ENCODE data around the gene TAS1R2.
"Not testable (repeated sequence)": the region's sequence is repeated elsewhere in the genome, so short reads cannot be mapped to it uniquely, and the experiment has no call there.

TAS1R2 gene

DNA sequence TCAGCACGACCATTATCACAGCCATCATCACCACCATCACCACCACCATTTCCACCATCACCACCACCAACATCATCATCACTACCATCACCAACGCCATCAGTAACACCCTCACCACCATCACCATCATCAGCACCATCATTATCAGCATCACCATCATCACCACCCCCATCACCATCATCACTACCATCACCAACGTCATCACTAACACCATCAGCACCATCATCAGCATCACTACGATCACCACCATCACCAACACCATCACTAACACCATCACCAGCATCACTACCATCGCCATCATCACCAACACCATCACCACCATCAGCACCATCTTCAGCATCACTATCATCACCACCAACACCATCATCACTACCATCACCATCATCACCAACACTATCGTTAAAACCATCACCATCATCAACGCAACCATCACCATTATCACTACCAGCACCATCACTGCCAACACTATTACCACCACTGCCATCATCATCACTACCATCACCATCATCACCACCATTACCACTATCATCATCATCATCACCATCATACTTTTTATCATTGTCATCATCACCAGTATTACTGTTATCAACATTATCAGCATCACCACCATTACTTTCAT lies 1.3 kb downstream of the TAS1R2 start:
- no peaks in the 10 kb centered on the region for H3K4me1 ChIP-seq (ENCODE audit: control insufficient read depth in 5 of 5, insufficient read depth in 5 of 5, low read length in 5 of 5)
- no peak overlapping the region for H3K9ac ChIP-seq (ENCODE audit: low read length in 5 of 5)
- no peak overlapping the region for H3K27ac ChIP-seq (ENCODE audit: low read depth, low read length)
- H3K9me3 ChIP-seq (ENCODE audit: control insufficient read depth in 5 of 5, low read length in 5 of 5), result peaks cover 0 to 4% (median 0%) of the 10 kb centered on the region in 5 donors
- no peaks in the 10 kb centered on the region for H3K36me3 ChIP-seq (ENCODE audit: control insufficient read depth in 5 of 5, insufficient read depth in 5 of 5, low read length in 5 of 5)
- peaks cover 3 to 13% (median 5%) of the 10 kb centered on the region in 5 donors for H3K27me3 ChIP-seq (ENCODE audit: control insufficient read depth in 5 of 5, insufficient read depth in 4 of 5, low read length in 5 of 5)
- H3K4me3 ChIP-seq (ENCODE audit: low read depth in 1 of 5, low read length in 5 of 5), result no peak overlapping the region

DNA sequence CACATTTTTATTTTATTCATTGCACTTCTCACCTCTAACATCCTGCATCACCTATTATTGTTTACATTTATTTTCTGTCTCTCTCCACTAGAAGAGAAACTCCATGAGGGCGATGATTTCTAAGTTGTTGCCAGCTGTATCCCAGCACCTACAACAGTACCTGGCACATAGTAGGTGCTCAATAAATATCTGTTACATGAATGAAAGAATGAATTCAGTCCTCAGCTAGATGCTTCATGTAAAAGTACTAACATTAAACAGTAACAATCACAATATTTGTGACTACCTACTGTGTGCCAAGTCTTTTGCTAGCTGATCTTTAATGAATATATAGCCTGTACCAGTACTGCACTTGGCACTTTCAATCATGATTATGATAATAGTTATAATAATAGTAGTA lies 3.0 kb downstream of the TAS1R2 start:
- H3K27me3 ChIP-seq (ENCODE audit: control insufficient read depth in 5 of 5, insufficient read depth in 4 of 5, low read length in 5 of 5), result peaks cover 5 to 23% (median 9%) of the 10 kb centered on the region in 5 donors
- peaks cover 0 to 4% (median 0%) of the 10 kb centered on the region in 5 donors for H3K9me3 ChIP-seq (ENCODE audit: control insufficient read depth in 5 of 5, low read length in 5 of 5)
- H3K4me1 ChIP-seq (ENCODE audit: control insufficient read depth in 5 of 5, insufficient read depth in 5 of 5, low read length in 5 of 5), result no peaks in the 10 kb centered on the region
- H3K36me3 ChIP-seq (ENCODE audit: control insufficient read depth in 5 of 5, insufficient read depth in 5 of 5, low read length in 5 of 5), result no peaks in the 10 kb centered on the region
- H3K4me3 ChIP-seq (ENCODE audit: low read depth in 1 of 5, low read length in 5 of 5), result no peak overlapping the region
- H3K27ac ChIP-seq (ENCODE audit: low read depth, low read length), result no peak overlapping the region
- no peak overlapping the region for H3K9ac ChIP-seq (ENCODE audit: low read length in 5 of 5)

DNA sequence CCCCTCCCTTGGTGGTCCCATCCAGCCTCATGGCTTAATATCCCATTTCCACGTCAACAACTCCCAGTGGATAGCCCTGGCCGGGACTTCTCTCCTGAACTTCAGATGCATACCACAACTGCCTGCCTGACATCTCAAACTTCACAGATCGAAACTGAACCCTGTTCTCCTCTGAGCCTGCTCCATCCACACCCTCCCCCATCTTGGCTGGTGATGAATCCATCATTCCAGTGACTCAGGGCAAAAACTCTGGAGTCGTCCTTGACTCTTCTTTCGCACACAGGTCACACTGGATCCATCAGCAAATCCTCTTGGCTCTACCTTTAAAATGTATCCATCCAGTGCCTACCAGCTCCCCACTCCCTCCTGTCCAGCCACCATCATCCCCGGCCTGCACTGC lies 3.9 kb downstream of the TAS1R2 start:
- H3K9me3 ChIP-seq (ENCODE audit: control insufficient read depth in 5 of 5, low read length in 5 of 5), result peaks cover 0 to 4% (median 0%) of the 10 kb centered on the region in 5 donors
- H3K4me1 ChIP-seq (ENCODE audit: control insufficient read depth in 5 of 5, insufficient read depth in 5 of 5, low read length in 5 of 5), result no peaks in the 10 kb centered on the region
- H3K9ac ChIP-seq (ENCODE audit: low read length in 5 of 5), result no peak overlapping the region
- H3K27me3 ChIP-seq (ENCODE audit: control insufficient read depth in 5 of 5, insufficient read depth in 4 of 5, low read length in 5 of 5), result peaks cover 6 to 23% (median 9%) of the 10 kb centered on the region in 5 donors
- H3K4me3 ChIP-seq (ENCODE audit: low read depth in 1 of 5, low read length in 5 of 5), result no peak overlapping the region
- H3K27ac ChIP-seq (ENCODE audit: low read depth, low read length), result no peak overlapping the region
- H3K36me3 ChIP-seq (ENCODE audit: control insufficient read depth in 5 of 5, insufficient read depth in 5 of 5, low read length in 5 of 5), result no peaks in the 10 kb centered on the region

DNA sequence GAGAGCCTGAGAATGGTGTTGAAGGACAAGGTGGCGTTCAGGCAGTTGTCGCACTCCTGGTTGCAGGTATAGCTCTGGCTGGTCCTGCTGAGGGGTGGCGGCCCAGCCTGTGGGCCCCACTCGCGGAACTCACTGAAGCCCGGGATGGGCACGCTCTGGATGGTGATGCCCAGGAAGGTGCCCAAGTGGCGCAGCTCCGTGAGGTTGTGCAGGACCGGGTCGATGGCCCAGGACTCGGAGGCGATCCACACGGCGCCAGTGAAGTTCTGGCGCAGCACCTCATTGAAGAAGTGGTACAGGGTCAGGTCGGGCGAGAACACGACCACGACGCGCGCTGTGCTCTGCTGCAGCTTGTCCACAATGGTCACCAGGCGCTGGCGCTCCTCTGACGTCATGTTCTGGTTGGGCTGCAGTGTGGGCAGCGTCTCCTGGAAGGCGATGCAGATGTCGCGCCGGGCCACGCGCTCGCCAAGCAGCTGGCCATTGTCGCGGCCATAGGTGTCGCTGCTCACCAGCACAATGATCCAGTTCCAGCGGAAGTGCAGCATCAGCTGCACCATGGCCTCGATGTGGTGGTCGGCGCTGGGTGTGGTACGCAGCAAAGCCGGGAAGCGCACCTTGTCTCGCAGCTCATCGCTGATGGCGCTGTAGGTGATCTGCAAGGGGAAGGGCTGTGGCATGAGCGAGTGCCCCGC lies 5.0 kb downstream of the TAS1R2 start:
- peaks cover 0 to 4% (median 0%) of the 10 kb centered on the region in 5 donors for H3K9me3 ChIP-seq (ENCODE audit: control insufficient read depth in 5 of 5, low read length in 5 of 5)
- H3K27ac ChIP-seq (ENCODE audit: low read depth, low read length), result no peak overlapping the region
- peaks cover 6 to 28% (median 9%) of the 10 kb centered on the region in 5 donors for H3K27me3 ChIP-seq (ENCODE audit: control insufficient read depth in 5 of 5, insufficient read depth in 4 of 5, low read length in 5 of 5)
- no peaks in the 10 kb centered on the region for H3K4me1 ChIP-seq (ENCODE audit: control insufficient read depth in 5 of 5, insufficient read depth in 5 of 5, low read length in 5 of 5)
- no peaks in the 10 kb centered on the region for H3K36me3 ChIP-seq (ENCODE audit: control insufficient read depth in 5 of 5, insufficient read depth in 5 of 5, low read length in 5 of 5)
- H3K9ac ChIP-seq (ENCODE audit: low read length in 5 of 5), result no peak overlapping the region
- no peak overlapping the region for H3K4me3 ChIP-seq (ENCODE audit: low read depth in 1 of 5, low read length in 5 of 5)

DNA sequence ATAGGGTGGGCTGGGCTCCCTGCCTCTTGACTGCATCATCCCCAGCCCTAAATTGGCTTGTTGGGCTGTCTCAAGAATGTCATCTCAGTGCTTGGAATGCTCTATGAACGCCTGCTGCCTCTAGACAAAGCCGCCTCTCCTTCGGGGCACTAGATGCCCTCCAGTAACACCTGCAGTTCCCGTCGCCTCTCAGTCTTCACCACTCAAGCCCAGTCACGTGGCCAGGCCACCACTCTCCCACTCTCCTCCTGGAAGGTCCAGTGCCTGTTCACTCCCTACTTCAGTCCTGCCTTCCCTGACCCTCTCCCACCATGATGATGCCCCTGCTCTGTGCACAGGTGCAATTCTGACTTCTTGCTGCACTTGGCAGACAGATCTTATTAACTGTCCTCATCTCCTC lies 7.0 kb downstream of the TAS1R2 start:
- H3K4me3 ChIP-seq (ENCODE audit: low read depth in 1 of 5, low read length in 5 of 5), result no peak overlapping the region
- H3K27me3 ChIP-seq (ENCODE audit: control insufficient read depth in 5 of 5, insufficient read depth in 4 of 5, low read length in 5 of 5), result peaks cover 3 to 23% (median 9%) of the 10 kb centered on the region in 5 donors
- no peaks in the 10 kb centered on the region for H3K9me3 ChIP-seq (ENCODE audit: control insufficient read depth in 5 of 5, low read length in 5 of 5)
- no peak overlapping the region for H3K9ac ChIP-seq (ENCODE audit: low read length in 5 of 5)
- H3K27ac ChIP-seq (ENCODE audit: low read depth, low read length), result no peak overlapping the region
- no peaks in the 10 kb centered on the region for H3K4me1 ChIP-seq (ENCODE audit: control insufficient read depth in 5 of 5, insufficient read depth in 5 of 5, low read length in 5 of 5)
- no peaks in the 10 kb centered on the region for H3K36me3 ChIP-seq (ENCODE audit: control insufficient read depth in 5 of 5, insufficient read depth in 5 of 5, low read length in 5 of 5)

DNA sequence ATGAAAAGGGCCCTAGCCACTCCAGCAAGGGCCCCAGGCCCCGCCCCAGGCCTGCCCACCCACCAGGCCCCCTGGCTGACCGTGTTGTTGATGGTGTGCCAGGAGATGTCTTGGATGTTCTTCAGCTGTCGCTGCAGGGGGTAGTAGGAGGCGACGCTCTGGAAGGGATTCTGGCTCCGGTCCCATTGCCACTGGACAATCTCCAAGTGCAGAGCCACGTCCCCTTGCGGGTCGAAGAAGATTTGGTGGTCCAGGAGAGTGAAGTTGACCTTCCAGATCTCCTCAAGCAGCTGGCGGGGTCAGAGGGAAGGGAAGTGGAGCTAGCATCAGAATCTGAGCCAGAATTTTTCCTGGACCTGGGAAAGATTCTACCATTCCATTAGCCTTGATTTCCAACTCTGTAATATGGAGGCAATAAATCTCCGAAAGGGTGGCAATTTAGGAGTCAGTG lies 10.2 kb downstream of the TAS1R2 start:
- Histone ChIP-seq H3K27ac (ENCODE audit: low read depth, low read length) (no peak overlapping the region), H3K36me3 (ENCODE audit: control insufficient read depth in 5 of 5, insufficient read depth in 5 of 5, low read length in 5 of 5) (no peaks in the 10 kb centered on the region), H3K4me3 (ENCODE audit: low read depth in 1 of 5, low read length in 5 of 5) (no peak overlapping the region), H3K27me3 (ENCODE audit: control insufficient read depth in 5 of 5, insufficient read depth in 4 of 5, low read length in 5 of 5) (peaks cover 3 to 17% (median 6%) of the 10 kb centered on the region in 5 donors), H3K9ac (ENCODE audit: low read length in 5 of 5) (no peak overlapping the region), H3K9me3 (ENCODE audit: control insufficient read depth in 5 of 5, low read length in 5 of 5) (peaks cover 0 to 6% (median 4%) of the 10 kb centered on the region in 5 donors), H3K4me1 (ENCODE audit: control insufficient read depth in 5 of 5, insufficient read depth in 5 of 5, low read length in 5 of 5) (no peaks in the 10 kb centered on the region)

DNA sequence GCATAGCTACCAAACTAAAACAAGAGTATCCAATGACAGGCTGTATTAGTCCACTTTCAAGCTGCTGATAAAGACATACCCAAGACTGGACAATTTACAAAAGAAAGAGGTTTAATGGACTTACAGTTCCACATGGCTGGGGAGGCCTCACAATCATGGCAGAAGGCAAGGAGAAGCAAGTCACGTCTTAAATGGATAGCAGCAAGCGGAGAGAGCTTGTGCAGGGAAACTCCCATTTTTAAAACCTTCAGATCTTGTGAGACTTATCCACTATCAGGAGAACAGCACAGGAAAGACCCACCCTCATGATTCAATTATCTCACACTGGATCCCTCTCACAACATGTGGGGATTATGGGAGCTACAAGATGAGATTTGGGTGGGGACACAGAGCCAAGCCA lies 11.7 kb downstream of the TAS1R2 start:
- not testable (repeated sequence) for H3K9me3 ChIP-seq (ENCODE audit: control insufficient read depth in 5 of 5, low read length in 5 of 5); H3K36me3 ChIP-seq (ENCODE audit: control insufficient read depth in 5 of 5, insufficient read depth in 5 of 5, low read length in 5 of 5); H3K4me3 ChIP-seq (ENCODE audit: low read depth in 1 of 5, low read length in 5 of 5); H3K27ac ChIP-seq (ENCODE audit: low read depth, low read length); H3K9ac ChIP-seq (ENCODE audit: low read length in 5 of 5); H3K4me1 ChIP-seq (ENCODE audit: control insufficient read depth in 5 of 5, insufficient read depth in 5 of 5, low read length in 5 of 5)
- peaks cover 3 to 17% (median 6%) of the 10 kb centered on the region in 5 donors for H3K27me3 ChIP-seq (ENCODE audit: control insufficient read depth in 5 of 5, insufficient read depth in 4 of 5, low read length in 5 of 5)

DNA sequence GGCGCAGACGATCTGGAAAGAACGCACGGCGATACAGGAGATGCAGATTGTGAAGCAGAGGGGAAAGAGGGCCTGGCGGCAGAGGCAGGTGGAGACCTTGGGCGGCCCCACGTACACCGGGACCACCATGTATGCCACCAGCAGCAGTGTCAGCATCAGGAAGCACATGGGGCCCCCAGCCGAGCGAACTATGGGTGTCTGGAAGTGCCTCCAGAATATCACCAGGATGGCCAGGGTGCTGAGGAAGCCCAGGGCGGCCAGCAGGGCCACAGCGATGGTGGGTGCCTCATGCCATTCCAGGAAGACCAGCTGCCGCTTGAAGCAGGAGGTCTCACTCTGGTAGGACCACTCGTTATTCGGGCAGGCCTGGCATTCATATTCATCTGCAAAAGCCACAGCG lies 19.3 kb downstream of the TAS1R2 start:
- H3K27me3 ChIP-seq (ENCODE audit: control insufficient read depth in 5 of 5, insufficient read depth in 4 of 5, low read length in 5 of 5), result peaks cover 6 to 28% (median 14%) of the 10 kb centered on the region in 5 donors
- H3K9ac ChIP-seq (ENCODE audit: low read length in 5 of 5), result no peak overlapping the region
- H3K36me3 ChIP-seq (ENCODE audit: control insufficient read depth in 5 of 5, insufficient read depth in 5 of 5, low read length in 5 of 5), result no peaks in the 10 kb centered on the region
- no peaks in the 10 kb centered on the region for H3K4me1 ChIP-seq (ENCODE audit: control insufficient read depth in 5 of 5, insufficient read depth in 5 of 5, low read length in 5 of 5)
- peaks cover 3 to 15% (median 10%) of the 10 kb centered on the region in 5 donors for H3K9me3 ChIP-seq (ENCODE audit: control insufficient read depth in 5 of 5, low read length in 5 of 5)
- H3K27ac ChIP-seq (ENCODE audit: low read depth, low read length), result no peak overlapping the region
- no peak overlapping the region for H3K4me3 ChIP-seq (ENCODE audit: low read depth in 1 of 5, low read length in 5 of 5)

DNA sequence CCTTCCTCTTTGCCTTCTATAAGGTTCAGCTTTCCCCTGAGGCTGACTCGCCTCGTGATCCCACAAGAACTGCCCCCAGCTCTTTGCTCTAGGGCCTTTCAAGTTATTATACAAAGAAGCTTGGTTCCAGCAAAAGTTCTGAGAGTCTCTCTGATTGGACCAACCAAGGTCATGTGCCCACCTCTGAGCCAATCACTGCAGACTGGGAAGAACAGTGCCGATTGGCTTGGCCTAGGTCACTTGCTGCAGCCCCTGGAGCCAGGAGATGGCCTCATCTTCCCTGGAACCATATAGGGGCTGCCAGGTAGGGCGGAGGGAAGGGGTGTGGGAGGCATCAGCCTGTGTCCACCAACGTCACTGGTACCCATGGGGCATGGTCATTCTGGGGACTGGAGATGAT lies 22.8 kb downstream of the TAS1R2 start:
- H3K36me3 ChIP-seq (ENCODE audit: control insufficient read depth in 5 of 5, insufficient read depth in 5 of 5, low read length in 5 of 5), result no peaks in the 10 kb centered on the region
- no peak overlapping the region for H3K27ac ChIP-seq (ENCODE audit: low read depth, low read length)
- H3K9me3 ChIP-seq (ENCODE audit: control insufficient read depth in 5 of 5, low read length in 5 of 5), result peaks cover 0 to 9% (median under 1%) of the 10 kb centered on the region in 5 donors
- no peak overlapping the region for H3K9ac ChIP-seq (ENCODE audit: low read length in 5 of 5)
- H3K4me3 ChIP-seq (ENCODE audit: low read depth in 1 of 5, low read length in 5 of 5), result no peak overlapping the region
- peaks cover 11 to 37% (median 23%) of the 10 kb centered on the region in 5 donors for H3K27me3 ChIP-seq (ENCODE audit: control insufficient read depth in 5 of 5, insufficient read depth in 4 of 5, low read length in 5 of 5)
- no peaks in the 10 kb centered on the region for H3K4me1 ChIP-seq (ENCODE audit: control insufficient read depth in 5 of 5, insufficient read depth in 5 of 5, low read length in 5 of 5)

DNA sequence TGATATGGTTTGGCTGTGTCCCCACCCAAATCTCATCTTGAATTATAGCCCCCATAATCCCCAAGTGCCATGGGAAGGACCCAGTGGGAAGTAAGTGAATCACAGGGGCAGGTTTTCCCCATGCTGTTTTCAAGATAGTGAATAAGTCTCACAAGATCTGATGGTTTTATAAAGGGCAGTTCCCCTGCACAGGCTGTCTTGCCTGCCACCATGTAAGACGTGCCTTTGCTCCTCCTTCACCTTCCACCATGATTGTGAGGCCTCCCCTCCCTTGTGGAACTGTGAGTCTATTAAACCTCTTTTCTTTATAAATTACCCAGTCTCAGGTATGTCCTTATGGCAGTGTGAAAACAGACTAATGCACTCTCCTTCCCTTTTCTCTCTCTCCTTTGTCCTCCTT lies 27.1 kb downstream of the TAS1R2 start:
- not testable (repeated sequence) for H3K9ac ChIP-seq (ENCODE audit: low read length in 5 of 5); H3K4me1 ChIP-seq (ENCODE audit: control insufficient read depth in 5 of 5, insufficient read depth in 5 of 5, low read length in 5 of 5); H3K27ac ChIP-seq (ENCODE audit: low read depth, low read length); H3K36me3 ChIP-seq (ENCODE audit: control insufficient read depth in 5 of 5, insufficient read depth in 5 of 5, low read length in 5 of 5); H3K4me3 ChIP-seq (ENCODE audit: low read depth in 1 of 5, low read length in 5 of 5)
- peaks cover 2 to 14% (median 3%) of the 10 kb centered on the region in 5 donors for H3K9me3 ChIP-seq (ENCODE audit: control insufficient read depth in 5 of 5, low read length in 5 of 5)
- H3K27me3 ChIP-seq (ENCODE audit: control insufficient read depth in 5 of 5, insufficient read depth in 4 of 5, low read length in 5 of 5), result peaks cover 16 to 31% (median 24%) of the 10 kb centered on the region in 5 donors
